Measurements from ENCODE around the gene TAPT1. TPM values are rescaled to one million over a fixed set of nuclear protein-coding genes. Genes with fewer than 3 reads are reported as not detected.
"Not testable (repeated sequence)": the region's sequence is repeated elsewhere in the genome, so short reads cannot be mapped to it uniquely, and the experiment has no call there.

The TAPT1 gene
- total RNA-seq, 1 experiment from 2014 or later: 17.4 TPM

DNA sequence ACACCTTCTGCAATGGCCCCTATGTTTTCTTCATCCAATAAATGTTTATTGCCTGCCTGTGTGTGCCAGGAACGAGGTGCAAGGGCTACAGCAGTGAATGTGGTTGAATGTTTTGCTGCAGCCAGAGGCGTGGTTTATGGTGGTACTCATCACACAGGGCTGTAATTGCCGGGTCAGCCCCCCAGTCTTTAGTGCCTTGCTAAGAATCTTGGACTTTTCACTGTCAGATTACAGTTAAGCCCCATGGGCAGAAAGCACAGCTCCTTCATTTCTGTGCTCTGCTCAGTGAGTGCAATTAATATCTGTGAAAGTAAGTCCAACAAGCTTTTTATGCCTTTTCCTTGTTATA lies 67.8 kb downstream of the TAPT1 start:
- H3K36me3 ChIP-seq: peaks cover 4% of the 10 kb centered on the region

DNA sequence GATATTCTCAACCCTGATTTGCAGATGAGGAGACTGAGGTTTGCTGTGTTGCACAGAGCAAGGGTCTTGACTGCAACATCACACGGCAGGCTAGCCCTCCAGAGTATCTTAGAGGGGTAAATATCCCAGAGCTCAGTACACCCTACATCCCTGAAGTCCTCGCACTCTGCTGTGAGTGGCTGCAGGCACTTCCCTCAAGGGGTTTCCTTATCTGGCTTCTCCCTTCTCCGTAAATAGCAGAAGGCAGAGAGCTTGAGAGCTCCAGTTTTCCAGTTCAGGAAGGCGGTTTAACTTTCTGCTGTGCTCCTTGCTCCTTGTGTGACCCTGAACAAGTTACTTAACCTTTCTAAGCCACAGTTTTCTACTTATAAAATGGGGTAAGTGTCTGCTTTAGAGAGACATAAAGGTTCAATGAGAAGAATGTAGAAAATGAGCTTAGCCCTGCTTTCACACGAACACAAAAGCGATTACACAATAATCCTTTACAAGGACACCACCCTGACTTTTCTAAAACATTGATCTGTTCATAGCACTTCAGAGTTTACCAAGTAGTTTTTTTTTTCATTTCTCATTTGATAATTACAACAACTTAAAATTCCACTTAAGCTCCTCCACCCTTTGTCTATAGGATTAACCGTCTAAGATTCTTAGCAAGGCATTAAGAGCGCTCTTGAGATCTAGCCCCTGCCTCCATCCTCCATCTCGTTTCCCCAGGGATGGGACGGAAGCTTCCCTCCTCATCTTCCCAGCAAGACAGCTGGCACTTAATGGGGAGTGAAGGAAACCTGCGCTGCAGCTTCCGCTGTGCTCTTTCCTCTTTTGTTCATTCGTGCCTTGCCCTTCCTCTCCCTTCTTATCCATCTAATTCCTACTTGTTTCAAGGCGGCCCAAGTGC lies 68.4 kb downstream of the TAPT1 start:
- no peaks in the 10 kb centered on the region for H3K9me3 ChIP-seq (replicated peaks)
- no peak overlapping the region for H3K27ac ChIP-seq
- H3K4me1 ChIP-seq: no peaks in the 10 kb centered on the region
- no peak overlapping the region for H3K4me3 ChIP-seq
- H3K27me3 ChIP-seq: no peaks in the 10 kb centered on the region
- peaks cover 4% of the 10 kb centered on the region for H3K36me3 ChIP-seq
- no peak for DNase-seq

More for the DNA sequence above, 67.8 kb downstream of the TAPT1 start:
- H3K9me3 ChIP-seq (replicated peaks): no peaks in the 10 kb centered on the region
- DNase-seq: no peak
- no peaks in the 10 kb centered on the region for H3K27me3 ChIP-seq
- no peak overlapping the region for H3K4me3 ChIP-seq
- no peak overlapping the region for H3K27ac ChIP-seq
- no peaks in the 10 kb centered on the region for H3K4me1 ChIP-seq

DNA sequence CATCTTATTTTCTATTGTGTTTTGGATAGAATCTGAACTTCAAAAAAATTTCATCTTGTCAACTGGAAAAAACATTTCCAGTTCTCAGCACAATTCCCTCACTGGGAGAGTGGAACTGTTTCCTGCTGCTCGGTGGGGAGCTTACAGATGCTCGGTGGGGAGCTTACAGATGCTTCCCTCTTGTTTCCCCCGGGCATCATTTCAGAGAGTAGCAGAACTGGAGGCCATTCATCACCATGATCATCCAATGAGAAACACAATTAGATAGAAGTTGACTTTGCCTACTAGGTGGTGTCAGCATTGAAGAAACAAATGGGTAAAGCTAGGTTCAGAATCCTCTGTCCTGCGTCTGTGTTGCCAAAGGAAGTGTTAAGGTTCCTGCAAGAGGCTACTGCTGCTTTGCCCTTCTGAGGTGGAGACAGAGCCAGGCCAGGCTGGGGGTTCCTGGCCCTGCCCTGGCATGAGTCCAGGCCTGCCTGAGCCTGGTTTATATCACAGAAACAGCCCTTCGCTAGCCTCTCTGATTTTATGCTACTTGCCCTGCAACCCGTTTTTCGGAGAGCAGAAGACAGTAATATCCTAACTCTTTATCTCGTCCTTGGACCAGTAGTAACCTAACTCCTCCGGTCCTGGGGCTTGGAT lies 70.6 kb downstream of the TAPT1 start:
- H3K4me1 ChIP-seq: no peaks in the 10 kb centered on the region

DNA sequence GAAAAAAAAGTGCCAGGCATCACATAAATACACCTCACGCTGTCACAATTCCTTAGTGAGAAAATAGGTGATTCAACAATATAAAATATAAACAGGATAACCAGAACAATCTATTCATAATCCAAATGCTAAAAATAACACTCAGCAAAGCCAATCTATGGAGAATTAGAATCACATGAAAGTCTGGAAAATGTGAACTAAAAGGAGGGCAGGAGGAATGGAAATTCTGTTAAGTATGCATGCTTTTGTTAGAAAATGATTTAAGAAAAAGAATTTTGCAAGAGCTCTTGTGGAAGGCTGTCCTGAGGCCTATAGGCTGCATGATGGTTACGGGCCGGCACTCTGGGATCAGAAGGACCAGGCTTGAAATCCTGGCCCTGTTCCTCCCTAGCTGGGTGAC lies 71.8 kb downstream of the TAPT1 start:
- no peak overlapping the region for H3K27ac ChIP-seq
- H3K27me3 ChIP-seq: no peaks in the 10 kb centered on the region
- no peaks in the 10 kb centered on the region for H3K36me3 ChIP-seq
- H3K4me1 ChIP-seq: no peaks in the 10 kb centered on the region
- H3K4me3 ChIP-seq: no peak overlapping the region
- no peak for DNase-seq
- H3K9me3 ChIP-seq (replicated peaks): no peaks in the 10 kb centered on the region

More for the DNA sequence above, 70.6 kb downstream of the TAPT1 start:
- Histone ChIP-seq H3K27me3 (no peaks in the 10 kb centered on the region), H3K27ac (no peak overlapping the region), H3K36me3 (no peaks in the 10 kb centered on the region), H3K9me3 (replicated peaks) (no peaks in the 10 kb centered on the region), H3K4me3 (no peak overlapping the region)
- DNase-seq: no peak

DNA sequence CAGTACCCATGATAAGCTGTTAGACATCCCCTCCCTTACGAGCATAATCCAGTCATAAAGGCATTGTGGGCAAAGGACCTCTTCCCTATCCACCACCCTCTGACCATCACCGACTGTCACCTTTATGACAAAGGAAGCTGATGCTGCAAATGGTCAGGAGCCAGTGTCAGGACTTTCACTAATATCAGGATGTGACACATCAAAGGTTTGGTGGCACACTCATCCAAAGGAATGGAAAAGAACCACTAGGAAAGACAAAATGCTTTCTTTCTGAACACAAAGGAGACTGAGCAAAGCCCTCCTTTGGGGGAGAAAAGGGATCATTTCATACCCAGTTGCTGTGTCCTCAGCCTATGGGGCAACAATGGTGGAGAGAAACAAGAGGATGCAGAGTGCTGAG lies 75.6 kb downstream of the TAPT1 start:
- Histone ChIP-seq H3K27ac (no peak overlapping the region), H3K27me3 (no peaks in the 10 kb centered on the region), H3K4me3 (no peak overlapping the region), H3K9me3 (replicated peaks) (no peaks in the 10 kb centered on the region), H3K36me3 (no peaks in the 10 kb centered on the region), H3K4me1 (no peaks in the 10 kb centered on the region)
- no peak for DNase-seq

DNA sequence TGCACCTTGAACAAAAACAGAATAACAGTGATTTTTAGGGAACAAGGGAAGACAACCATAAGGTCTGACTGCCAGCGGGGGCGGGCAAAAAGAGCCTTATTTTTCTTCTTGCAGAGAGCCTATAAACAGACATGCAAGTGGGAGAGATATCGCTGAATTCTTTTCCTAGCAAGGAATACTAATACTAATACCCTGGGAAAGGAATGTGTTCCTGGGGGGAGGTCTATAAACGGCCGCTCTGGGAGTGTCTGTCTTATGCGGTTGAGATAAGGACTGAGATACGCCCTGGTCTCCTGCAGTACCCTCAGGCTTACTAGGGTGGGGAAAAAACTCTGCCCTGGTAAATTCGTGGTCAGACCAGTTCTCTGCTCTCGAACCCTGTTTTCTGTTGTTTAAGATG lies 81.4 kb downstream of the TAPT1 start:
- not testable (repeated sequence) for H3K9me3 ChIP-seq (replicated peaks); H3K4me3 ChIP-seq

DNA sequence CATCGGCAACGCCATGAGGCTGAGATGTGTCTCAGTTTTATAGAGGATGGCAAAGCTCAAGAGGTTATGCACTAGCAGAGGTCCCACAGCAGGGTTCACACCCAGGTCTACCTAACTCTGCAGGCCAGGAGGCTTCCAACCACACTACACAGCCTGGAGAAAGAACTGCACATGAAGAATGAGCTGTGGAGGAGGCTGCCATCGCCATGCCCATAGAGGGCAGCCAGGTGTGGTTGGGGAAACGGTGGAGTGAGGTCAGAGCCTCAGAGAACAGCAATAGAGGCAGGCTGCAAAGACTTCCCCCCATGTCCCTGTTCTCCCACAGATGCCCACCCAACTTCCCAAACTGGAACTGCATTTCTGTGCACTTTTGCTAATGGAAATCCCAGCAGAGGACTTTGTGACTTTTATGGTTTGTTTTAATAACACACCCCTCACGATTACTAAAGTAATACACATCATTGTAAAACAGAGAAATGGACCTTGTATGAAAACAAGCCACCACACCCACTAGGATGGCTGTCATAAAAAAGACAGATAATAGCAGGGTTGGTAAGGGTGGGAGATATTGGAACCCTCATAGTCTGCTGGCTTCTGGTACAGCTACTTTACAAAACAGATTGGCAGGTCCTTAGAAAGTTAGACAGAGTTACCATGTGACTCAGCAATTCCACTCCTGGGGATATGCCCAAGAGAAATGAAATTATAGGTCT lies 83.5 kb downstream of the TAPT1 start:
- H3K36me3 ChIP-seq: no peaks in the 10 kb centered on the region
- H3K27me3 ChIP-seq: no peaks in the 10 kb centered on the region
- peaks cover 5% of the 10 kb centered on the region for H3K9me3 ChIP-seq (replicated peaks)
- no peak for DNase-seq
- H3K27ac ChIP-seq: no peak overlapping the region
- peaks cover 24% of the 10 kb centered on the region for H3K4me1 ChIP-seq
- no peak overlapping the region for H3K4me3 ChIP-seq

More for the DNA sequence above, 81.4 kb downstream of the TAPT1 start:
- not testable (repeated sequence) for H3K36me3 ChIP-seq, H3K27me3 ChIP-seq, DNase-seq, H3K27ac ChIP-seq
- H3K4me1 ChIP-seq: peaks cover 20% of the 10 kb centered on the region

DNA sequence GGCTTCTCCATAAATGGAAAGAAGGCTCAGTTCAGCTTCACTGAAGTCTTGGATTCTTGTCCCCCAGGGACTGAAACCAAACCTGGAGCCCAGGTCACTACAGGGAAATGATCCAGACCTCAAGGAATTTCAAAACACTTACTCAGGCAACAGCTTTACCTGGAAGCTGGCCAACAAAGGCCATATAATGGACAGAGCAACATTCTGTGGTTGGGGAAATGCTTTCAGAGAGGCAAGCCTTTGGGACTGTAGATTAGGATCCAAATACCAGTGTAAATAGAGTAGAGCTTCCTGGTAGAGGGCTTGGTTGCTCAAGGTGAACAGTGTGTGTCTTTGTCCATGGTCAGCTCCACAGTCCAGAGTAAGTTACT lies 85.4 kb downstream of the TAPT1 start:
- Histone ChIP-seq H3K9me3 (replicated peaks) (peaks cover 8% of the 10 kb centered on the region), H3K4me1 (peaks cover 43% of the 10 kb centered on the region), H3K4me3 (no peak overlapping the region), H3K27me3 (no peaks in the 10 kb centered on the region), H3K36me3 (no peaks in the 10 kb centered on the region), H3K27ac (peak overlapping the region; percentile 37)
- DNase-seq: peak; percentile 95 to 99

DNA sequence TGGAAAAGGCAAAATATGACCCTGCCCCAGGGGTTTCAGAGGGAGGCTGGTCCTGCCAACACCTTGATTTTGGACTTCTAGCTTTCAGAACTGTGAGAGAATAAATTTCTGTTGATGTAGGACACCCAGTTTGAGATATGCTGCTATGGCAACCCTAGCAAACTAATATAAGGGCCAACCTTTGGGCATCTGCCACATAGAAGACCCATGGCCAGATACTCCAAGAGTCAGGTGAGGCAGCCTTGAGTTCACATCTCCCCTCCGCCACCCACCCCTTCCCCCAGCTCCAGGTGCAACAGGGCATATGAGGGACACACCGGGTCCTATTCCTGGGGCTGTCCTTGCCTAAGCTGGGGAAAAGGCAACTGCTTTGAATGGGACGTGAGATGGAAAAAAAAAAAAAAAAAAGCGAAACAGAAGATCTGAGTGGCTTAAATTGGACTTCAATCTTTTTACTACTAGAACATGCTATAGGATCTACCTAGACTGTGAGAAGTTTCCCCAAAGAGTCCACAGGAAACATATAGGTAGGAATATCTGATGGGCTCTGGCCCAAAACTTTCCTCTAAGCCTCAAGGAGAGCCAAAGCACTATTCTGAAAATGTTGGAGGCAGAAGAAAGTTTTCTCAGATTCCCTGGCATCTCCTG lies 85.9 kb downstream of the TAPT1 start:
- Histone ChIP-seq H3K4me3 (no peak overlapping the region), H3K4me1 (peaks cover 44% of the 10 kb centered on the region), H3K36me3 (no peaks in the 10 kb centered on the region), H3K27me3 (no peaks in the 10 kb centered on the region), H3K27ac (peak overlapping the region; percentile 34), H3K9me3 (replicated peaks) (peaks cover 13% of the 10 kb centered on the region)
- no peak for DNase-seq

DNA sequence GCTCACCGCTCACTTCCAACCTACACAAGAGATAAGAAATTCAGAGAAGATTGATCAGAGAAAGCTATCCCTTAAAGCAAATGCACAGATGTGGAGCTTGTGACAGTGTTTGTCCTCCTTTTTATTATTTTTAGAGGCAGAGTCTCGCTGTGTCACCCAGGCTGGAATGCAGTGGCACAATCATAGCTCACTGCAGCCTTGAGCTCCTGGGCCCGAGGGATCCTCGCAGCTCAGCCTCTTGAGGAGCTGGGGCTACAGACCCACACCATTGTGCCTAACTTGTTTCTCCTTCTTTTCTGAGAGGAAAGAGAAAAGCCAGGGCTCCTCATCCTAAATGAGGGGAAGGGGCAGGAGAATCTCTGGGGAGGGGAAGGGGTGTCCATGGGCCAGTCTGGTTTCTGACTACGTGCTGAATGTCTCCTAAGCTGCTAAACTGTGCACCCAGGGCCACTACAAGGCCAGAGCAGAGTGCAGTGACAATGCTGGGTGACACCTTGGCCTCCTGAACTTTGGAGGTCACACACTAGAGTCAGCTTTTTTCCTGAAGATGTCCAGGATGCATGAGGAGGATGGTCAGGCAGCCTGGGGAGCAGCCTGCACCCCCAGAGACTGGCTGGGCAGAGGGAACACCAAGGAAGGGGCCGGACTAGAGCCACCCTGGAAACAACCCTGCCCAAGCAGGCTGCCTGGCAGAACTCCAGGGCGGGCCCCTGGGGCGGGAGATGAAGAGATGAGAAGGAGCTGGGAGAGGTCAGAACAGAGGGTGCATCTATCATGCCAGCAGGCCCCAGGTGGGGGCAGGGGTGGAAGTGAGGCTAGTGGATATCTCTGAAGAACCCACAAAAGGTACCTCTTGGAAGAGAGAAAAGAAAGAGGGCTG lies 87.0 kb downstream of the TAPT1 start:
- peaks cover 46% of the 10 kb centered on the region for H3K4me1 ChIP-seq
- no peaks in the 10 kb centered on the region for H3K27me3 ChIP-seq
- H3K9me3 ChIP-seq (replicated peaks): peaks cover 16% of the 10 kb centered on the region
- no peaks in the 10 kb centered on the region for H3K36me3 ChIP-seq
- DNase-seq: no peak
- H3K4me3 ChIP-seq: no peak overlapping the region
- no peak overlapping the region for H3K27ac ChIP-seq

DNA sequence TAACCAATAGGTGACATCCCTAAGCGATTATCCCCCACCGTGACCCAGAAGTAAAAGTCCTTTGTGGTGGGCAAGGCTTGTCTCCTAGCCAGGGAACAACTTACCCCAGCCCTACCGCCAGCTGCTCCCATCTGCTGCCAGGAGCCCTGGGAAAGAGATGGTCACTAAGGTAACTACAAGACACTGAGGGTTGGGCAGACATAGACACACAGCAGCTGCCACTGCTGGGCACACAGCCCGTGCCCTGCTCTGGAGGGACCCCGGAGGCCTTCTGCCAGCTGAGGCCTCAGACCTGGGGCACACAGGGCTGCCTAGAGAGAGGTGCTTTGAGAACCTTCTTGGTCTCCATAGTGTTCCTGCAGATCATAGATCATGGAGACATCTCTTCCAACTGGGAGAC lies 89.4 kb downstream of the TAPT1 start:
- peak overlapping the region; percentile 93 for H3K27ac ChIP-seq
- no peaks in the 10 kb centered on the region for H3K36me3 ChIP-seq
- peaks cover 60% of the 10 kb centered on the region for H3K4me1 ChIP-seq
- peak; percentile 87 to 90 for DNase-seq
- no peak overlapping the region for H3K4me3 ChIP-seq
- peaks cover 11% of the 10 kb centered on the region for H3K9me3 ChIP-seq (replicated peaks)
- no peaks in the 10 kb centered on the region for H3K27me3 ChIP-seq

DNA sequence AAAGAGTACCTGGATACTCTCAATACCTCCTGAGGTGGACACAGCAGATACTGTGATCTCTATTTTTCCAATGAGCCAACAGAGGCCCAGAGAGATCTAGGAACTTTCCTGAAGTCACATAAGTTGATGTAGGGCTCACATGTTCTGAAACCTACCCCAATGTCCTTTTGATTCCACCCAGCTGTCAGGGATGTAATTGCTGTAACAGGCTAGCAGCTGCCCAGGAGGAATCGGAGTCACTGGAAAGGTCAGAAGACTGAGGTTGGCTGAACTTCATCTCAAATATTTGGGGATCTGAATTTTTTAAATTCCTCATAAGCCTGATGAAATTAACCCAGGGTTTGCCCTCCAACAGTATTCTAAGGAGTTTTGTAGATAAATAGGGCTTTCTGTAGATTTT lies 90.0 kb downstream of the TAPT1 start:
- Histone ChIP-seq H3K27me3 (no peaks in the 10 kb centered on the region), H3K27ac (peak overlapping the region; percentile 93), H3K4me1 (peaks cover 55% of the 10 kb centered on the region), H3K9me3 (replicated peaks) (peaks cover 11% of the 10 kb centered on the region), H3K4me3 (no peak overlapping the region), H3K36me3 (no peaks in the 10 kb centered on the region)
- peak; percentile 86 to 87 for DNase-seq

DNA sequence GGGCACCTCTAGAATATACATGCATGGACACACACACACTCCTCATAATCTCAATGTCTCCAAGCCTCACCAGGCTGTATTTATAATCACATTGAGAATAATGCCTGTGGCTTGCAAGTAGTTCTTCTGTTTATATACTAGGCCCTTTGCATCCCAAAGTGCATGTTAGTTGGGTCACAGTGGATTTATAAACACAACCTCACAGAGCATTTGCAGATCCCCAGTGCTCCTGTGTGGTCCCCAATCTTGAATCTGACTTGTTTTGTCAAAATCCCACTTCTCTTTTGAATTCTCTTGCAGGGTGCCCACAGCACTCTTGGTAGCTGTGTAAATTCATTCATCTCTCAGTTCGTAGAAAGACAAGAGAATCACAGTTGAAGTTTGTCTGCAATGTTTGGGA lies 92.9 kb downstream of the TAPT1 start:
- H3K27ac ChIP-seq: peak overlapping the region; percentile 7; the same call in 1 of the 2 replicates
- H3K4me3 ChIP-seq: no peak overlapping the region
- H3K36me3 ChIP-seq: no peaks in the 10 kb centered on the region
- no peaks in the 10 kb centered on the region for H3K27me3 ChIP-seq
- H3K4me1 ChIP-seq: peaks cover 59% of the 10 kb centered on the region
- DNase-seq: peak; percentile 51 to 66
- H3K9me3 ChIP-seq (replicated peaks): peaks cover 11% of the 10 kb centered on the region

DNA sequence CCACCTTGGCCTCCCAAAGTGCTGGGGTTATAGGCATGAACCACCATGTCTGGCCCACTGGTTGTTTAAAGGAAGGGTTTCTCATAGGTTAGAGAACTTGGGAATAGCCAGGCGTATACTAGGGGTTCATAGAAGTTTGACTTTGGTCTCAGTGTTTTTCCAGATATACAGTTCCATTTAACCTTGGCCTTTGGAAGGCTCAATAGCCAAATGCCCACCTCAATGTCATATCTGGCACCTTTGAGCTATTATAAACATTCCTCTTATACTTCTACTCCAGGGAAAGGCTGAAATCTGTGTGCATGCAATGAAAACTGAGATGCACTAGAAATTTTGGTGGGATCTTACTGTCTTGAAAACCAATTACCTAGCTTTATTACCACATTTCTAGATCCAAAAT lies 95.0 kb downstream of the TAPT1 start:
- DNase-seq: no peak
- Histone ChIP-seq H3K36me3 (no peaks in the 10 kb centered on the region), H3K9me3 (replicated peaks) (peaks cover 11% of the 10 kb centered on the region), H3K27me3 (no peaks in the 10 kb centered on the region), H3K4me1 (peaks cover 42% of the 10 kb centered on the region), H3K4me3 (no peak overlapping the region), H3K27ac (no peak overlapping the region)
